Lower lobe of right lung (tissue), 2 donors: ENCODE measurements around the gene SMIM32. TPM values are rescaled to one million over a fixed set of nuclear protein-coding genes. Genes with fewer than 3 reads are reported as not detected.

Experiments used
- ATAC-seq, 2 donors: fragments of 200-7000 bp; cut with Tn5 transposase; one replicate each; pipeline ENCODE4 v1.9.1; 2020 to 2022; ENCODE audit warnings: mild to moderate bottlenecking in 2 of 2, moderate library complexity in 2 of 2
- DNase-seq: peaks from one replicate; pipeline ENCODE4 v3.0.0-alpha.2; 2020
- H3K27ac ChIP-seq: fragments of 200-600 bp; one replicate; pipeline ENCODE4 v1.8.0; 2022
- H3K27me3 ChIP-seq: fragments of 200-600 bp; one replicate; pipeline ENCODE4 v1.8.0; 2022; ENCODE audit warnings: low read depth
- H3K36me3 ChIP-seq: fragments of 200-600 bp; one replicate; pipeline ENCODE4 v1.8.0; 2022; ENCODE audit warnings: mild to moderate bottlenecking
- H3K4me1 ChIP-seq: fragments of 200-600 bp; one replicate; pipeline ENCODE4 v1.8.0; 2022
- H3K4me3 ChIP-seq: fragments of 200-600 bp; one replicate; pipeline ENCODE4 v1.8.0; 2022; ENCODE audit warnings: mild to moderate bottlenecking
- H3K9me3 ChIP-seq: fragments of 200-600 bp; one replicate; pipeline ENCODE4 v1.8.0; 2022
- CTCF ChIP-seq: fragments of 200-600 bp; IDR thresholded peaks from one replicate; pipeline ENCODE4 v1.8.0; 2022; ENCODE audit warnings: antibody characterized with exemption, mild to moderate bottlenecking
- intact Hi-C: fragments of 100-400 bp; cut with DNase I; formaldehyde crosslinking; loops from one replicate; pipeline ENCODE4 v1.11.0; 2022
- total RNA-seq: library from RNA; stranded (reverse); fragmentation: NEBNext Ultra II Directional; extraction: Animal tissue kit (Norgen Biotek cat#: 25700); gene quantifications from one replicate; pipeline ENCODE4 v1.2.1, GENCODE V29; 2021
- donor health status: DM: no; HTN: yes; CAD: no; lungs with severe emphysema.

The SMIM32 gene
- total RNA-seq, 1 donor from 2014 or later, result not detected

DNA sequence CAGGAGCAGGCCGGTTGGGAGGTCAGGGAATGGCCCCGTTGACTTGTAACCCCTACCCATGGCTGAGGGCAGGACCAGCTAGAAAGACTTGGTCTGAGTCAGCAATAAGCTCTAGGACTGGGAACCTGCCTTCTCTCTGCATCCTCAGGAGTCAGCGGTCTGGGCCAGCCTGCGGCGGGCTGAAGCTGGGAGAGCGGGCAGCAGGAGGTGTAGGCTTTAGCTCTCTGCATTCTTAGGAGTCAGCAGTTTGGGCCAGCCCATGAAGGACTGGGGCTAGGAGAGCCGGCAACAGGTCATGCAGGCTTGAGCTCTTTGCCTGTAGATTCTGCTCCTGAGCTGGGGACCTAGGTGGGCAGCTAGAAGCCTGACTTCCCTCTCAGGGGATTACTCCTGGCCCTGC, 6.4 kb upstream of the SMIM32 start:
- intact Hi-C loops, result no loop called here
- peaks cover 25% of the 10 kb centered on the region for H3K27me3 ChIP-seq

GRCh38 chr5:136198453-136198852, 5.5 kb upstream of the SMIM32 start:
- no peak overlapping the region for H3K27ac ChIP-seq
- no peaks in the 10 kb centered on the region for H3K36me3 ChIP-seq
- H3K9me3 ChIP-seq, result no peaks in the 10 kb centered on the region
- ATAC-seq, result no peak
- no peak for TF ChIP-seq CTCF
- no peak overlapping the region for H3K4me3 ChIP-seq
- no peak for DNase-seq
- intact Hi-C loops, result no loop called here
- peaks cover 34% of the 10 kb centered on the region for H3K27me3 ChIP-seq
- no peaks in the 10 kb centered on the region for H3K4me1 ChIP-seq

More for the DNA sequence above, 6.4 kb upstream of the SMIM32 start:
- H3K9me3 ChIP-seq, result no peaks in the 10 kb centered on the region
- TF ChIP-seq CTCF, result no peak
- no peak overlapping the region for H3K27ac ChIP-seq
- H3K4me3 ChIP-seq, result no peak overlapping the region
- DNase-seq, result no peak
- H3K36me3 ChIP-seq, result no peaks in the 10 kb centered on the region
- H3K4me1 ChIP-seq, result no peaks in the 10 kb centered on the region
- no peak for ATAC-seq

DNA sequence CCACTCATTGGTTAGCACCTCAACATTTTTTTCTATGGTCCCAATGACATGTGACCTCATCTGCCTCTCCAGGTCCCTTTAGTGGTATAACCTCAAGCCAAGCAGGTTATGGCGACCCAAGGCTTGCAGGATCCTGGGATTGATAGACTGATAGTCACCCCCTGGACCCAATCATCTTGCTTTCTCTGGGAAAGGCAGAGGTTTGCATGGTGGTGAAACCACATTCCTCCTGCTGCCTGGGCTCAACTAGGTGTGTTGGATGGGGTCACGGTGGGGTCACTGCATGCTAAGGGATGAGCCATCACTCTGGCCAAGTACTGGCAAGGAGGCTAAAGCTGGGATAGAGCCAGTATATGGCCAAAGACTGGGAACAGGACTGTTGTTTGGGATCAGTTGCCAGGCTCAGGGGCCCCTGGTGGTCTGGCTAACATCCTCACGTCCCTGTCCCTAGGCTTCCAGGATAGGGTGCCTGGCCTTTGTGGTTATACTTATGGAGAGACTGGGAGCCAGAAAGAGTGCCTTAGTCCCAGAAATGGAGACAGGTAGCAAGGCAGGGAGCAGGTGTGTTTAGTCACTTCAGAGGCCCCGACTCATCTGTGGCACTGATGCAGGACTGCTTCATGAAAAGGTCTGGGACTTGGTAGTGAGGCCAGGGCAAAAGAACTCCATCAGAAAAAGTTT, 4.6 kb upstream of the SMIM32 start:
- no peak for DNase-seq
- Histone ChIP-seq H3K9me3 (no peaks in the 10 kb centered on the region), H3K27me3 (peaks cover 38% of the 10 kb centered on the region), H3K4me3 (no peak overlapping the region), H3K27ac (no peak overlapping the region), H3K4me1 (peaks cover 3% of the 10 kb centered on the region), H3K36me3 (no peaks in the 10 kb centered on the region)
- intact Hi-C loops, result no loop called here
- TF ChIP-seq CTCF, result no peak
- no peak for ATAC-seq

DNA sequence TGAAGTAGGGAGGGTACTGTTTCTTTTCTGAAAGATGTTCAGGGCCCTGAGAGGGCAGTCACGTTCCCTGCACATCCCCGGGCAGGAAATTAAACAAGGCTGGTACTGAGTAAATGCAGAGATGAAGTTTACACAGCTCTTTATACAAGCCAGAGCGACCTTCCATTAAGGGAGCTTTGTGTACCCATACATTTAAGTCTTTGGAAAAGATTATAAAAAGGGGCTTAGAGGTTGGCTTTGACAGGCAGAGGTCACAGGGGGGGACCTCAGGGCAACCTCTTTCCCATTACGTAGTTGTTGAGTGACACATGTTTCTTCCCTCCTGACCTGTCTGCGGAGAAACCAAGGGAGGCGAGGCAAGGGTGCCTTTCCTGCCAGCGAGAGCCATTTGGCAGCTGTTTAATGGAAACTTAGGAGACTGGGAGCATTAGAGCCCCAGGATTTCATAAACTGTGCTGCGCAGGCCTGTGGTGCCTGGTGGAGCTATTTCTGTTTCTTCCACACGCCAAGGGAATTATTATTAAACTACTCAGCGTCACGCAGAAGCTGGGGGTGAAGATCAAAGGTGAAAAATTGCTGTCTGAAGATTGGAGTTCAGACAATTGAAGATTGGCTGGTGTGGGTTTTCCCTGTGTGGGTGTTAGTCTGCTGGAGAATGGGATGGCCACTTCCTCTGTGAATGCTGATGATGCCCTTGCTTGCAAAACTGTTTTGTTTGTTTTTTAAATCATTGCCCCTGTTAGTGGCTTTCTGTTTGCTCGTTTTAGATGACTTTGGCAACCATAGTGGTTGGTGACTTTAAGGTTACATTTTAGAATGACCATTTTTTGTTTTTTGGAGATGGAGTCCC, 3.2 kb upstream of the SMIM32 start:
- Histone ChIP-seq H3K9me3 (no peaks in the 10 kb centered on the region), H3K4me3 (no peak overlapping the region), H3K27me3 (peaks cover 52% of the 10 kb centered on the region), H3K4me1 (peaks cover 17% of the 10 kb centered on the region), H3K36me3 (no peaks in the 10 kb centered on the region), H3K27ac (no peak overlapping the region)
- intact Hi-C loops, result no loop called here
- ATAC-seq, result no peak
- no peak for DNase-seq
- TF ChIP-seq CTCF, result no peak

DNA sequence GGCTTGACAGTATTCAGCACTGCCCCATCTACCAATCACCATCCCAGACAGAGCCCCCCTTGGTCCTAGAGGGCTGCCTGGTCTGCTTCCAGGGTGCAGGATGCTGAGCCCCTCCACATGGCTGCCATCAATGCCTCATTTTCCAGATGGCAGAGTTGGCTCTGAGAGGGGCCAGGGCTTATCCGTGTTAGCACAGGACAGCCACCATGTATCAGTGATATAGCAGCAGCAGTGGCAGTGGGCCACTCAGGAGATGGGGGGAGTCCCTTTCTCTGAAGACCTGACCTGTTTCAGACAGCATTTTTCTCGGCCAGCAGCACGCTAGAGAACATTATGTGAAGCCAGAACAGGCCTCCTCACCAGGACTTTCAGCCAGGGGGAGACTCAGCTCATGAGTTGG, 1.6 kb upstream of the SMIM32 start:
- Histone ChIP-seq H3K36me3 (no peaks in the 10 kb centered on the region), H3K27ac (no peak overlapping the region), H3K27me3 (peaks cover 55% of the 10 kb centered on the region), H3K9me3 (no peaks in the 10 kb centered on the region), H3K4me3 (no peak overlapping the region), H3K4me1 (peaks cover 18% of the 10 kb centered on the region)
- no peak for TF ChIP-seq CTCF
- ATAC-seq, result no peak
- intact Hi-C loops, result no loop called here
- no peak for DNase-seq
